ENCODE data around the gene NDUFA12. TPM values are rescaled to one million over a fixed set of nuclear protein-coding genes. Genes with fewer than 3 reads are reported as not detected.

The NDUFA12 gene
- total and polyA plus RNA-seq, 9 donors = 78.0 to 124 (median 89.2) TPM

- Histone ChIP-seq H3K36me3 (ENCODE audit: control insufficient read depth, insufficient read depth, low read length) (peaks cover 6% of the 10 kb centered on the region), H3K9me3 (replicated peaks; ENCODE audit: control insufficient read depth, low read depth, low read length) (no peaks in the 10 kb centered on the region), H3K27me3 (ENCODE audit: control insufficient read depth, insufficient read depth, low read length) (no peaks in the 10 kb centered on the region), H3K4me3 (ENCODE audit: low read length) (no peak overlapping the region), H3K4me1 (ENCODE audit: control insufficient read depth, insufficient read depth, low read length) (no peaks in the 10 kb centered on the region), H3K27ac (ENCODE audit: low read length) (no peak overlapping the region)
- WGBS (ENCODE audit: insufficient coverage) = 100% methylated on average over 2 of the region's 2 CpGs
- no peak for DNase-seq
Measured at GRCh38 chr12:94971923-94972322, 31.6 kb downstream of the NDUFA12 start.

GRCh38 chr12:94970560-94970959 is 32.9 kb downstream of the NDUFA12 start:
- Histone ChIP-seq H3K4me3 (ENCODE audit: low read length) (no peak overlapping the region), H3K27ac (ENCODE audit: low read length) (no peak overlapping the region), H3K36me3 (ENCODE audit: control insufficient read depth, insufficient read depth, low read length) (peaks cover 6% of the 10 kb centered on the region), H3K4me1 (ENCODE audit: control insufficient read depth, insufficient read depth, low read length) (no peaks in the 10 kb centered on the region), H3K9me3 (replicated peaks; ENCODE audit: control insufficient read depth, low read depth, low read length) (no peaks in the 10 kb centered on the region), H3K27me3 (ENCODE audit: control insufficient read depth, insufficient read depth, low read length) (no peaks in the 10 kb centered on the region)
- WGBS (ENCODE audit: insufficient coverage) = no CpG with 5 or more reads among the region's 1 CpG
- DNase-seq = no peak

DNA sequence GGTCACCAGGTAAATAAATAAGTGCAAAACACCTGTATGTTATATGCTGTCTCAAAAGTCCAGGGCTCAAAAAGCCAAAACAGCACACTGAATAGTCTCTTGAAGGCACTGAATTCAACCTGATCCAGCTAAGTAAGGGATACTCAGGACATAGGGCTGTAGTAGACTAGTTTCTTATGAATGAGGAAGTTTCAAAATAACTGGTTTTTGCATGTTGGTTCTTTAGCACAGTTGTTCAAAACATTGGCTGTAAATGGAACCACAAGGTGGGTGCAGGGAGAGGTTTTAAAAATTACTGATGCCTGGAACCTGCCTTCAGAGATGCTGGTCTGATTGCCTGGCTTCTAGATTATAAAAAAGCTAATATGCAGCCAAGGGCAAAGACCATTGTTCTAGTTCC is 34.1 kb downstream of the NDUFA12 start:
- Histone ChIP-seq H3K36me3 (ENCODE audit: control insufficient read depth, insufficient read depth, low read length) (peaks cover 6% of the 10 kb centered on the region), H3K9me3 (replicated peaks; ENCODE audit: control insufficient read depth, low read depth, low read length) (no peaks in the 10 kb centered on the region), H3K27me3 (ENCODE audit: control insufficient read depth, insufficient read depth, low read length) (no peaks in the 10 kb centered on the region), H3K4me1 (ENCODE audit: control insufficient read depth, insufficient read depth, low read length) (no peaks in the 10 kb centered on the region), H3K4me3 (ENCODE audit: low read length) (no peak overlapping the region), H3K27ac (ENCODE audit: low read length) (no peak overlapping the region)
- DNase-seq = no peak

DNA sequence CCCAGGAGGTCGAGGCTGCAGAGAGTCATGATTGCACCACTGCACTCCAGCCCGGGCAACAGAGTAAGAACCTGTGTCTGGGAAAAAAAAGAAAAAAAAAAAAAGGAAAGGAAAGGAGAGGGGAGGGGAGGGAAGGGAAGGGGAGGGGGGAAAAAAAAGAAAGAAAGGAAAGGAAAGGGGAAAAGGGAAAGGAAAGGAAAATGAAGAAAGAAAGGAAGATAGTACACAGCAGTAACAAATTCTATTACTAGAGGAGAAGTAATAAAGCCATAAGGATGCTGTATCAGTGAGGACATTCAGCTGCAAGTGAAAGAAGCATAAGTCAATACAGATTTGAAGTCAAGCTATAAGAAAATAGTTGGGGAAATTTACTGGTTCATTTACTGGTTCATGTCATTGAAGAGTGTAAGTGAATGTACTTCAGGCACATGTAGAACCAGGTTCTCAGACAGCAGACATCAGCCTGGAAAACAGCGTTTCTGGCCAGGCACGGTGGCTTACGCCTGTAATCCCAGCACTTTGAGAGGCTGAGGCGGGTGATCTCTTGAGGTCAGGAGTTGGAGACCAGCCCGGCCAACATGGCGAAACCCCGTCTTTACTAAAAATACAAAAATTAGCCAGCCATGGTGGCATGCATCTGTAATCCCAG is 37.4 kb downstream of the NDUFA12 start:
- Histone ChIP-seq H3K9me3 (replicated peaks; ENCODE audit: control insufficient read depth, low read depth, low read length) (no peaks in the 10 kb centered on the region), H3K27me3 (ENCODE audit: control insufficient read depth, insufficient read depth, low read length) (no peaks in the 10 kb centered on the region), H3K36me3 (ENCODE audit: control insufficient read depth, insufficient read depth, low read length) (peaks cover 3% of the 10 kb centered on the region), H3K27ac (ENCODE audit: low read length) (no peak overlapping the region), H3K4me1 (ENCODE audit: control insufficient read depth, insufficient read depth, low read length) (no peaks in the 10 kb centered on the region), H3K4me3 (ENCODE audit: low read length) (no peak overlapping the region)
- DNase-seq = no peak
- 85% methylated on average over 6 of the region's 9 CpGs for WGBS (ENCODE audit: insufficient coverage)

DNA sequence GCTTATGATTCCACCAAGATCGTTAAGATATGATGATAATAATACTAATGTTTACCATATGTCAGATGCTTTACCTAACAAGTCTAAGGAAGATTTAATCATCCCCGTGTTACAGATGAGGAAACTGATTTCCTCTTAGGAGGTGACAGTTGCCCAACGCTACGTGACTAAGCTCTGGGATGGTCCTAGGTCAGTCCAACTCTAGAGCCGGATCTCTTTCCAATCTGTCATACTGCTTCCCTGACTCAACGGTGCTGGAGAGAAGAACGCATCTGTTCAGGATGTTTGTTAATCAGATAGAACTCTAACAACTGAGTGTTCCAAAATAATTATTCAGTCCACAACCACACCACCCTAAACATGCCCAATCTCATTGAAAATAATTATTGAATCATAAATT is 39.8 kb downstream of the NDUFA12 start:
- Histone ChIP-seq H3K4me3 (ENCODE audit: low read length) (no peak overlapping the region), H3K9me3 (replicated peaks; ENCODE audit: control insufficient read depth, low read depth, low read length) (no peaks in the 10 kb centered on the region), H3K36me3 (ENCODE audit: control insufficient read depth, insufficient read depth, low read length) (no peaks in the 10 kb centered on the region), H3K4me1 (ENCODE audit: control insufficient read depth, insufficient read depth, low read length) (no peaks in the 10 kb centered on the region), H3K27me3 (ENCODE audit: control insufficient read depth, insufficient read depth, low read length) (peaks cover 2% of the 10 kb centered on the region), H3K27ac (ENCODE audit: low read length) (no peak overlapping the region)
- no peak for DNase-seq
- 95% methylated on average over 3 of the region's 7 CpGs for WGBS (ENCODE audit: insufficient coverage)

DNA sequence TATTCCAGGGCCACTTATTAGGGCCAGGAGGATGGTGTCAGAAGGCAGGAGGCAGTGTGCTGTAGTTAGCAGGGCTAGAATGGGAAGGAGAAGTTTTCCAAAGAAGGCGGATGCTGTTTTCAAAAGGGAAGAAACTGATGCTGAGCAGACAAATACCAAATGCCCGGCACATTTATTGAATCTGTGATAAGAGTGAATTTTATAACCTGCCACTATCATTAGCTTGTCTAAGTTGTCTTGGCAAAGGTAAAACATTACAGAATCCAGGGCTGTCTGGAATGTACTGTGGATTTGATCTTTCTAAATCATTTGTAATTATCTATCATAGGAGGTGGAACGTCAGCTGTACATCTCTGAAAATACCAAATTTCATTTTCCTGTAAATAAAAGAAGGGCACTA is 40.8 kb downstream of the NDUFA12 start:
- Histone ChIP-seq H3K27me3 (ENCODE audit: control insufficient read depth, insufficient read depth, low read length) (peaks cover 2% of the 10 kb centered on the region), H3K27ac (ENCODE audit: low read length) (no peak overlapping the region), H3K9me3 (replicated peaks; ENCODE audit: control insufficient read depth, low read depth, low read length) (no peaks in the 10 kb centered on the region), H3K36me3 (ENCODE audit: control insufficient read depth, insufficient read depth, low read length) (no peaks in the 10 kb centered on the region), H3K4me3 (ENCODE audit: low read length) (no peak overlapping the region), H3K4me1 (ENCODE audit: control insufficient read depth, insufficient read depth, low read length) (no peaks in the 10 kb centered on the region)
- WGBS (ENCODE audit: insufficient coverage) = 67% methylated on average over 1 of the region's 3 CpGs
- no peak for DNase-seq

- no peaks in the 10 kb centered on the region for H3K4me1 ChIP-seq (ENCODE audit: control insufficient read depth, insufficient read depth, low read length)
- H3K27ac ChIP-seq (ENCODE audit: low read length) = no peak overlapping the region
- no peak for DNase-seq
- H3K36me3 ChIP-seq (ENCODE audit: control insufficient read depth, insufficient read depth, low read length) = no peaks in the 10 kb centered on the region
- H3K27me3 ChIP-seq (ENCODE audit: control insufficient read depth, insufficient read depth, low read length) = peaks cover 2% of the 10 kb centered on the region
- no peak overlapping the region for H3K4me3 ChIP-seq (ENCODE audit: low read length)
- WGBS (ENCODE audit: insufficient coverage) = no CpG with 5 or more reads among the region's 2 CpGs
- no peaks in the 10 kb centered on the region for H3K9me3 ChIP-seq (replicated peaks; ENCODE audit: control insufficient read depth, low read depth, low read length)
Measured at GRCh38 chr12:94961911-94962310, 41.6 kb downstream of the NDUFA12 start.

DNA sequence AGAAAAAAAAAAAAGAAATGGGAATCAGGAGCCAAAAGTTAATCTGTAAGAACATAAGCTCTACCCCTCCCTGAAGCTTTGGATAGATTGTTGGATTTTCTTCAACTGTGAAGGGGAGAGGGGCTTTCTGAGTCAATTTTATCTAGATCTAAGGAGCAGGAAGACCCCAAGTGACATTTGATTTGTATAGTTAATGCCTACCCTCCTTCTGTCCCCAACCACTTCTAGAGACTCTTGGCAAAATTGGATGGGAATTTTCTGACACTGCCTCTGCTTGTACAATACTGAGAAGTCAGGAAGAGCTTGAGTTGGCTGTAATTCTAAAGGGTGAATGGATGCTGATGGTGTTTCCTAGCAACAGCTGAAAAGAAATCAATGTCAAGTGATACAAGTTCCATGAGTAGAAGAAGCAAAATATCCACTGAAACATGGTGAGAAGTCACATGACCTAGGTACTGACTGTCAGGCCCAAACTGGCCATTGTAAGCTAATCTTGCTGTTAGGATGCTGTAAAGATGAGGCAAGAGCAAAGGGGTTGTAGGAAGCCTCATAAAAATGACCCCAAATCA is 42.2 kb downstream of the NDUFA12 start:
- Histone ChIP-seq H3K4me3 (ENCODE audit: low read length) (no peak overlapping the region), H3K27ac (ENCODE audit: low read length) (no peak overlapping the region), H3K4me1 (ENCODE audit: control insufficient read depth, insufficient read depth, low read length) (no peaks in the 10 kb centered on the region), H3K27me3 (ENCODE audit: control insufficient read depth, insufficient read depth, low read length) (peaks cover 2% of the 10 kb centered on the region), H3K9me3 (replicated peaks; ENCODE audit: control insufficient read depth, low read depth, low read length) (no peaks in the 10 kb centered on the region), H3K36me3 (ENCODE audit: control insufficient read depth, insufficient read depth, low read length) (no peaks in the 10 kb centered on the region)
- DNase-seq = no peak

DNA sequence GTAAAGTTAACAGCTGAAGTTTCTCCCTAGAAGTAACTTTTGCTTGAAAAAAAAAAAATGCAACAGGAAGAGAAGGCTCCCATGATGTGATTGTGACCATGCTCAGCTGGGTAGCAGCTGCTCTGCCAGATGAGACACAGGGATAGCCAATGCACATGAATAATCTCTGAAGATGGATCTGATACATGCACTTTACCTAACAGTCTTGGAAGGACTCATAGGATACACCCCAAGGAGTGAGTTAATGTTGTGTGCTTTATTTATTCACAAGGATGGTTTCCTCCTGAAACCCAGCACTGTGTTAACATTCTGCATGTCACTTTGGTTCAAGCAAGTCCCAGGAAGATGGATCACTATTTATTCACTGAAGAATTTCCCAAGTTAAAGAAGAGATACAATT is 46.5 kb downstream of the NDUFA12 start:
- H3K36me3 ChIP-seq (ENCODE audit: control insufficient read depth, insufficient read depth, low read length) = no peaks in the 10 kb centered on the region
- no peak overlapping the region for H3K27ac ChIP-seq (ENCODE audit: low read length)
- H3K4me1 ChIP-seq (ENCODE audit: control insufficient read depth, insufficient read depth, low read length) = no peaks in the 10 kb centered on the region

GRCh38 chr12:94954948-94955592 is 48.4 kb downstream of the NDUFA12 start:
- H3K27me3 ChIP-seq (ENCODE audit: control insufficient read depth, insufficient read depth, low read length) = peaks cover 3% of the 10 kb centered on the region
- no peaks in the 10 kb centered on the region for H3K4me1 ChIP-seq (ENCODE audit: control insufficient read depth, insufficient read depth, low read length)
- no peak for DNase-seq
- WGBS (ENCODE audit: insufficient coverage) = 50% methylated on average over 6 of the region's 10 CpGs
- no peaks in the 10 kb centered on the region for H3K36me3 ChIP-seq (ENCODE audit: control insufficient read depth, insufficient read depth, low read length)
- no peak overlapping the region for H3K4me3 ChIP-seq (ENCODE audit: low read length)
- H3K9me3 ChIP-seq (replicated peaks; ENCODE audit: control insufficient read depth, low read depth, low read length) = no peaks in the 10 kb centered on the region
- H3K27ac ChIP-seq (ENCODE audit: low read length) = no peak overlapping the region

More for the DNA sequence above, 46.5 kb downstream of the NDUFA12 start:
- no peak overlapping the region for H3K4me3 ChIP-seq (ENCODE audit: low read length)
- no peaks in the 10 kb centered on the region for H3K9me3 ChIP-seq (replicated peaks; ENCODE audit: control insufficient read depth, low read depth, low read length)
- no peak for DNase-seq
- peaks cover 3% of the 10 kb centered on the region for H3K27me3 ChIP-seq (ENCODE audit: control insufficient read depth, insufficient read depth, low read length)
